Activated B cell treated with CpG ODN at 0.5 μM for 24 hours (primary cell): Measurements from ENCODE around the gene VTI1B. TPM values are rescaled to one million over a fixed set of nuclear protein-coding genes. Genes with fewer than 3 reads are reported as not detected.

Source experiments
- ATAC-seq: fragments of 200-7000 bp; cut with Tn5 transposase; one replicate; pipeline ENCODE4 v1.10.0; 2021; ENCODE audit warnings: low read depth, mild to moderate bottlenecking, moderate library complexity
- CTCF ChIA-PET: fragments of 350-600 bp; sonication (Branson Sonifier 250); formaldehyde crosslinking; loops from one replicate; lab custom pipeline; 2021; ENCODE audit warnings: antibody characterized with exemption; lab: Charles Lee
- POLR2A ChIA-PET: fragments of 350-600 bp; sonication (Branson Sonifier 250); formaldehyde crosslinking; loops from one replicate; lab custom pipeline; 2021; ENCODE audit warnings: antibody characterized with exemption; lab: Charles Lee
- DNase-seq: peaks from one replicate; pipeline ENCODE4 v3.0.0; 2022
- H3K27ac Mint-ChIP-seq: one replicate; pipeline ENCODE4 v1.8.0; 2020; ENCODE audit warnings: mixed read lengths
- H3K27me3 Mint-ChIP-seq: one replicate; pipeline ENCODE4 v1.8.0; 2021; ENCODE audit warnings: mixed read lengths
- H3K36me3 Mint-ChIP-seq: one replicate; pipeline ENCODE4 v1.8.0; 2021; ENCODE audit warnings: low read depth, mixed read lengths
- H3K4me1 Mint-ChIP-seq: one replicate; pipeline ENCODE4 v1.8.0; 2021; ENCODE audit warnings: mixed read lengths
- H3K4me3 Mint-ChIP-seq: one replicate; pipeline ENCODE4 v1.8.0; 2020; ENCODE audit warnings: mild to moderate bottlenecking, mixed read lengths
- H3K9me3 Mint-ChIP-seq: one replicate; pipeline ENCODE4 v1.8.0; 2020; ENCODE audit warnings: mixed read lengths
- CTCF ChIP-seq: fragments of 200-600 bp; IDR thresholded peaks from one replicate; pipeline ENCODE4 v1.8.0; 2022; ENCODE audit warnings: antibody characterized with exemption, mild to moderate bottlenecking
- intact Hi-C: fragments of 100-400 bp; cut with micrococcal nuclease; formaldehyde crosslinking; loops from one replicate; pipeline ENCODE4 v1.15.1; 2024
- total RNA-seq: library from RNA; stranded (reverse); gene quantifications from 2 replicates; pipeline ENCODE4 v1.2.3, GENCODE V29; 2022

Gene VTI1B
- total RNA-seq, 1 donor from 2014 or later = 76.3 TPM

GRCh38 chr14:67645414-67645813 lies 29.0 kb downstream of the VTI1B start:
- no peak overlapping the region for H3K4me3 Mint-ChIP-seq
- H3K9me3 Mint-ChIP-seq = no peaks in the 10 kb centered on the region
- POLR2A ChIA-PET = no interaction called here
- intact Hi-C loops = no loop called here
- TF ChIP-seq CTCF = no peak
- no peak for DNase-seq
- no peaks in the 10 kb centered on the region for H3K4me1 Mint-ChIP-seq
- peaks cover 49% of the 10 kb centered on the region for H3K36me3 Mint-ChIP-seq
- CTCF ChIA-PET = no interaction called here
- ATAC-seq = no peak
- H3K27me3 Mint-ChIP-seq = no peaks in the 10 kb centered on the region
- H3K27ac Mint-ChIP-seq = no peak overlapping the region

DNA sequence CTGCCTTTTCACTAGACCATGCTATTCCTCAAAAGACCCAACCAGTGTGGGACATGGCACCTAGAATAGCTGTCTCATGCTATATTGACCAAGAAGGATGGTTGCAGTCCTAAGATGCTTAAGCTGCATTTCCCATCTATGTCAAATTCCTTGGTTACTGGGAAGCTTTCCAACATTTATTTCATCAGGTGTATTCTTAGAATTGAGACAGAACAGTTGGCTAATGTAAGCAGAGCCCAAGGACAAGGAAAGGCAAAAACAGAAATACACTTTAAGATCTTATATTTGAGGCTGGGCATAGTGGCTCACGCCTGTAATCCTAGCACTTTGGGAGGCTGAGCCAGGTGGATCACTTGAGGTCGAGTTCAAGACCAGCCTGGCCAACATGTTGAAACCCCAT lies 30.0 kb downstream of the VTI1B start:
- H3K27ac Mint-ChIP-seq = no peak overlapping the region
- no peak for TF ChIP-seq CTCF
- DNase-seq (no peak), ATAC-seq (no peak)
- POLR2A ChIA-PET = interaction anchor here (0.7 kb wide), 1 partner anchor 29 kb away, joined by 3 read pairs; no protein-coding TSS in a partner anchor
- no peaks in the 10 kb centered on the region for H3K9me3 Mint-ChIP-seq
- CTCF ChIA-PET = no interaction called here
- H3K4me3 Mint-ChIP-seq = no peak overlapping the region
- no peaks in the 10 kb centered on the region for H3K27me3 Mint-ChIP-seq
- intact Hi-C loops = no loop called here
- H3K36me3 Mint-ChIP-seq = peaks cover 39% of the 10 kb centered on the region
- H3K4me1 Mint-ChIP-seq = no peaks in the 10 kb centered on the region

GRCh38 chr14:67643713-67644112 lies 30.7 kb downstream of the VTI1B start:
- H3K27ac Mint-ChIP-seq = no peak overlapping the region
- ChIA-PET CTCF (no interaction called here), POLR2A (interaction anchor here (0.7 kb wide), 1 partner anchor 52 kb away, joined by 12 read pairs; the partner anchor contains the start of gene RDH11)

GRCh38 chr14:67641902-67642749 lies 32.3 kb downstream of the VTI1B start:
- no peaks in the 10 kb centered on the region for H3K9me3 Mint-ChIP-seq
- peaks cover 23% of the 10 kb centered on the region for H3K36me3 Mint-ChIP-seq
- H3K4me3 Mint-ChIP-seq = no peak overlapping the region
- H3K27me3 Mint-ChIP-seq = no peaks in the 10 kb centered on the region
- intact Hi-C loops = no loop called here
- no peak for TF ChIP-seq CTCF
- ChIA-PET POLR2A (no interaction called here), CTCF (no interaction called here)
- H3K4me1 Mint-ChIP-seq = no peaks in the 10 kb centered on the region
- DNase-seq (no peak), ATAC-seq (no peak)
- no peak overlapping the region for H3K27ac Mint-ChIP-seq

More at GRCh38 chr14:67643713-67644112, 30.7 kb downstream of the VTI1B start:
- intact Hi-C loops = no loop called here
- no peak for TF ChIP-seq CTCF
- Mint-ChIP-seq H3K27me3 (no peaks in the 10 kb centered on the region), H3K4me1 (no peaks in the 10 kb centered on the region), H3K4me3 (no peak overlapping the region), H3K9me3 (no peaks in the 10 kb centered on the region), H3K36me3 (peaks cover 32% of the 10 kb centered on the region)
- DNase-seq (no peak), ATAC-seq (no peak)

GRCh38 chr14:67641480-67641879 lies 33.0 kb downstream of the VTI1B start:
- Mint-ChIP-seq H3K27me3 (no peaks in the 10 kb centered on the region), H3K27ac (no peak overlapping the region), H3K4me1 (no peaks in the 10 kb centered on the region), H3K36me3 (peaks cover 17% of the 10 kb centered on the region), H3K9me3 (no peaks in the 10 kb centered on the region), H3K4me3 (no peak overlapping the region)
- DNase-seq (no peak), ATAC-seq (no peak)
- ChIA-PET POLR2A (no interaction called here), CTCF (no interaction called here)
- no peak for TF ChIP-seq CTCF
- intact Hi-C loops = no loop called here
